Measurements from ENCODE around the gene FANCC. TPM values are rescaled to one million over a fixed set of nuclear protein-coding genes. Genes with fewer than 3 reads are reported as not detected.

Gene FANCC
- total and polyA plus RNA-seq, 2 of the 13 experiments (the other 11 are each of a cell fraction or from before 2014, with no cell fraction given): 7.4 to 8.6 TPM

GRCh38 chr9:95070549-95071021 lies 246.9 kb downstream of the FANCC start (continued):
- no peak for TF ChIP-seq ZNF550 (CRISPR knock-in tag; IDR thresholded peaks at IDR 0.05; ENCODE audit: borderline replicate concordance)
- TF ChIP-seq TFAP4 (IDR thresholded peaks at IDR 0.05; ENCODE audit: borderline replicate concordance, low read depth): no peak
- TF ChIP-seq ZNF607 (CRISPR knock-in tag; IDR thresholded peaks at IDR 0.05; ENCODE audit: borderline replicate concordance): no peak
- no peak for TF ChIP-seq TIGD3 (CRISPR knock-in tag; IDR thresholded peaks at IDR 0.05; ENCODE audit: borderline replicate concordance)
- TF ChIP-seq ZMYM4 (CRISPR knock-in tag; IDR thresholded peaks at IDR 0.05): peak; percentile 81
- no peak for TF ChIP-seq NKX3-1 (CRISPR knock-in tag; IDR thresholded peaks at IDR 0.05)
- no peak for TF ChIP-seq ZBTB44 (CRISPR knock-in tag; IDR thresholded peaks at IDR 0.05)
- no peak for TF ChIP-seq MEIS1 (CRISPR knock-in tag; IDR thresholded peaks at IDR 0.05; ENCODE audit: borderline replicate concordance)
- peak; percentile 84 for TF ChIP-seq FOXP4 (CRISPR knock-in tag; IDR thresholded peaks at IDR 0.05)
- no peak for TF ChIP-seq ZNF362 (CRISPR knock-in tag; IDR thresholded peaks at IDR 0.05; ENCODE audit: borderline replicate concordance)
- no peak for TF ChIP-seq NFAT5 (CRISPR knock-in tag; IDR thresholded peaks at IDR 0.05)
- TF ChIP-seq U2AF1 (optimal IDR thresholded peaks at IDR 0.05; ENCODE audit: low read depth, low read length): no peak
- no peak for TF ChIP-seq ZNF24 (IDR thresholded peaks at IDR 0.05)
- no peak for TF ChIP-seq JUND (CRISPR knock-in tag; IDR thresholded peaks at IDR 0.05)
- no peak for TF ChIP-seq ZNF510 (CRISPR knock-in tag; IDR thresholded peaks at IDR 0.05; ENCODE audit: low read depth)
- no peak for TF ChIP-seq ZNF660 (CRISPR knock-in tag; IDR thresholded peaks at IDR 0.05; ENCODE audit: borderline replicate concordance, low read depth)
- peak; percentile 48 for TF ChIP-seq FOSL2 (CRISPR knock-in tag; IDR thresholded peaks at IDR 0.05)
- no peak for TF ChIP-seq DNMT3B (CRISPR knock-in tag; conservative IDR thresholded peaks at IDR 0.05)
